GM12875 (cell line): Measurements from ENCODE around the gene ALDH1A1.

Source experiments
- H3K4me3 ChIP-seq: one replicate; pipeline ENCODE4 v1.5.1; 2011; ENCODE audit warnings: low read depth, low read length, control low read depth
- TF ChIP-seq, protein P1 (sequence below): IDR thresholded peaks from 2 replicates; pipeline ENCODE4 v1.5.1; 2011; ENCODE audit warnings: low read depth, mild to moderate bottlenecking, control low read depth, inconsistent platforms, low read length, moderate library complexity, borderline replicate concordance; ENCODE audit not compliant: insufficient read depth

The ALDH1A1 gene

DNA sequence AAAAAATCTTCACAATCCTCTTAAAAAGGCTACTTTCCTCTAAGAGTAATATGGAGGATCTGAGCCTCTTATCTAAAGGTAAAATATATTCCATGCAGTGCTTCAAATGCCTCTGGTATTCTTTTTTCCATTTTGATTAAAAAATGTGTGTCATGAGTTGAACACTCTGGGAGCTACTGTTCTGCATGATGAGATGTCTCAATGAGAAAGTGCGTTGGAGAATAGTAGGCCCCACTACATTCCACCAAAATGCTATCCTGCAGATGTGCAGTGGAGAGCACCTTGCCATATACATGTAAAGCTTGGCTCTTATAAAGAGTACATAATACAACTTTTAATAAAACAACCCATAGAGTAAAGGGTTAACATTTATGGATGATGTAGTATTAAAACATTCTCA lies 26.3 kb downstream of the ALDH1A1 start:
- no peak overlapping the region for H3K4me3 ChIP-seq
- TF ChIP-seq, protein P1, sequence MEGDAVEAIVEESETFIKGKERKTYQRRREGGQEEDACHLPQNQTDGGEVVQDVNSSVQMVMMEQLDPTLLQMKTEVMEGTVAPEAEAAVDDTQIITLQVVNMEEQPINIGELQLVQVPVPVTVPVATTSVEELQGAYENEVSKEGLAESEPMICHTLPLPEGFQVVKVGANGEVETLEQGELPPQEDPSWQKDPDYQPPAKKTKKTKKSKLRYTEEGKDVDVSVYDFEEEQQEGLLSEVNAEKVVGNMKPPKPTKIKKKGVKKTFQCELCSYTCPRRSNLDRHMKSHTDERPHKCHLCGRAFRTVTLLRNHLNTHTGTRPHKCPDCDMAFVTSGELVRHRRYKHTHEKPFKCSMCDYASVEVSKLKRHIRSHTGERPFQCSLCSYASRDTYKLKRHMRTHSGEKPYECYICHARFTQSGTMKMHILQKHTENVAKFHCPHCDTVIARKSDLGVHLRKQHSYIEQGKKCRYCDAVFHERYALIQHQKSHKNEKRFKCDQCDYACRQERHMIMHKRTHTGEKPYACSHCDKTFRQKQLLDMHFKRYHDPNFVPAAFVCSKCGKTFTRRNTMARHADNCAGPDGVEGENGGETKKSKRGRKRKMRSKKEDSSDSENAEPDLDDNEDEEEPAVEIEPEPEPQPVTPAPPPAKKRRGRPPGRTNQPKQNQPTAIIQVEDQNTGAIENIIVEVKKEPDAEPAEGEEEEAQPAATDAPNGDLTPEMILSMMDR: no peak

DNA sequence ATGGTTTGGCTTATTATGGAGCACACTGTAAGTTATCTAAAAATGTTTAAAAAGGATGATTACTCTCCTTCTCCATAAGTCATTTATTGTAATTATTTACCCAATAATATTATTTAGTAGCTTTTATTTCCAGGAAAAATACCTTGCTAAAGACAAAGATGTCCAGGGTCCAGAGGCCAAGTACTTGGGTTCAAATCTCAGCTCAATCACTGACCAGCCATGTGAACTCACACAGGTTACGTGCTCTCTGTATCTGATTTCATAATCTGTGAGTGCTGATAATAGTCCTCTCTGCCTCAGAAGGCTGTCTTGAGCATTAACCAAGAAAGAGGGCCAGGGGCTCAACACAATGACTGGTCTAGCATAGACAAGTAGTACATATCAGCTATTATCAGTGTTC lies 27.0 kb downstream of the ALDH1A1 start:
- TF ChIP-seq, protein P1: no peak

DNA sequence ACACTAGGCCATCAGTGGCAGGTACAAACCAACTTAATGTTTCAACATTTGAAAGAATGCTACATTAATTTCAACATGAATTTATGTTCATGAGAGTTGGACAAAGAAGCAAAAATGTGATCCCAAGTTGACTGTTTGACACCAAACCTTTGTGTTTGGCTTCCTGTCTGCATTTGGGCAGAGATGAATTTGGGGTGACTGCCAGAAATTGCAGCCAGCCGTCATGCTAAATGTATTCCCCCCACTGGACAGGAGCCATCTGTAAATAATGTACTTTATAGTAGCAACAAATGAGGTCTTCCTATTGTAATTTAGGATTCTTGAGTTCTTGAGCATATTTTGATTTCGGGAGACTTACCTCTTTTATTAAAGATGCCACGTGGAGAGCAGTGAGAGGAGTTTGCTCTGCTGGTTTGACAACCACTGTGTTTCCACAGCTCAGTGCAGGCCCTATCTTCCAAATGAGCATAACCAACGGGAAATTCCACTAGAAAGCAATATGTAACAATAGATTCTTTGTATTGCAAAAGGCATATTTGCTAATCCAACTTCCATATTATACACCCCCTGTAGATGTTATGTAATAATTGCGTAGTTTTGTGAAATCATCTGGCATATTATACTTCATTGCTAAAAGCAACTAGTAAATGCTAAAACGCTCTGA lies 27.6 kb downstream of the ALDH1A1 start:
- no peak overlapping the region for H3K4me3 ChIP-seq
- TF ChIP-seq, protein P1: no peak

More for the DNA sequence above, 27.0 kb downstream of the ALDH1A1 start:
- H3K4me3 ChIP-seq: no peak overlapping the region

DNA sequence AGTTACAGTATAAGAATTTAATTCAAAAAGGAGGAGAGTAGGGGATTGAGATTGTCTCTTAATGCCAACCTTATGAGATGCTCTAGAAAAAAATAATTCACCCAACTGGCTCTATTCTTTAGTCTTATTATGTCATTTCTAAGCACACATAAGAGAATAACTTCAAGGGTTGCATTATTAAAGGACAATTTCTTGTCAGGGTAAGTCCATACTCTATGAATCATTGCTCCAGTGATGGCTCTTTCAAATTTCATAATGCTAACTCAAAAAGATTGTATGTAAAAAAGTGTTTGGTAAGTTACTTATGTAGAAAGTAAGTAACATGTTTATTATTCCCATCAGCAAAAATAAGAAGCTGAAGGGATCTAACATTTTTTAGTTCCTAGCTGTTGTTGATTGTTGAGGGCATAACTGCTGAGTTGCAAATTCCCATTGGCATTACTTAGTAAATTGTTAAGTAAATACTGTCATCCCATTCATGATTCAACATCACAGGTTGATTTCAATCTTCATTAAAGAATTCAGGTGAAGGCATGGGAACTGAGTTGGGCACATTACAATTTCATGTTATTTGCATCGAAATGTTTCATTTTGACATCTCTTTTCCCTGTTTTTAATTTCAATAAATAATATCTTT lies 28.6 kb downstream of the ALDH1A1 start:
- TF ChIP-seq, protein P1: no peak
- H3K4me3 ChIP-seq: no peak overlapping the region

DNA sequence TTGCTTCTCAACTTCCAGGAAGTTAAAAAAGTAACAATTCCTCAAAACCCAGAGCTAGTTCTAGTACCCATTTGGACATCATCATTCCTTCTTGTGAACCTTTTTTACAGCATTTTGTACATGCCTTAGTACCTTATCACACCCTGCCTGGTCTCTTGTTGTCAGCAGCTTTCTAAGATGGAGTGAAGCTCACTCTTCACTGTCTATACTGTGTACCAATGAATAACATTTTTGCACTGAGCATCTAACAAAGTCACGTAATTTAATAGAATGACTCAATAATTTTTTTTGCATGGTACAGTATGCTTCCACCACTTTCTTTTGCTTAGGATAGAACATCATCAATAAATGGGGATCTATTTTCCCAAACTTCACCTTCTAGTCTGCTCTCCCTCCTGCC lies 29.8 kb downstream of the ALDH1A1 start:
- H3K4me3 ChIP-seq: no peak overlapping the region
- TF ChIP-seq, protein P1: no peak

DNA sequence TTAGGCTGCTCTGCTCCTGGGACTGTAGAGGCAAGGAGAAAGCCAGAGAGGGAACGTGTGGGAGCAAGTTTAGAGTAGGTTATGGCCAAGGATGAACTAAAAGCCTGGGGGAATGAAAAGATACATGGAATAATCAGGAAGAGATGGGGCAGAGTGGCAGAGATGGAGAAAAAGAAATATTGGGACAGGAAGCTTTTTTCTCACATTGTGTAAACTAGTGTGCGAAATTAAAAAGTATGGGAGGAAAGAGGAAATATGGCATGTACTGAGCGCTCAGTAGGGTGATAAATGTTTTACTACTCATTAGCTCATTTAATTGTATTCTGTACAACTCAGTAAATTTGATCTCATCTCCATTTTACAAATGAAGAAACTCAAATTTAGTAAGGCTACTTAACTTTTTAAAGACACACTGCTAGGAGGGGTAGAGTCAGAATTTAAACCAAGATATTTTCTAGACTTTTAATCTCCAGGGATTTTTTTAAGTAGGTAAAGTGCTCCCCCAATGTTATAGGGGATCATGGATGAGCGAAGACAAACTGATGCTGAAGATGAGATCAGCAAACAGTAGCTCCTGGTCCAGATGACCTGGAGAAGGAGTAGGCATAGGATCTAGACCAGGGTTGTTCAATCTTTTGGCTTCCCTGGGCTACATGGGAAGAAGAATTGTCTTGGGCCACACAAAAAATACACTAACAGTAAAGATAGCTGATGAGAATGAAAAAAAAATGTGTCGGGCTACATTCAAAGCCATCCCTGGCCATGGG lies 30.8 kb downstream of the ALDH1A1 start:
- no peak overlapping the region for H3K4me3 ChIP-seq
- TF ChIP-seq, protein P1: no peak
